Measurements from ENCODE around the gene UPP2. TPM values are rescaled to one million over a fixed set of nuclear protein-coding genes. Genes with fewer than 3 reads are reported as not detected.

Gene UPP2
- polyA plus RNA-seq, 1 experiment = not detected

GRCh38 chr2:158174495-158174894, 72.8 kb downstream of the UPP2 start:
- H3K36me3 ChIP-seq (ENCODE audit: control insufficient read depth, insufficient read depth, low read length) = no peaks in the 10 kb centered on the region
- DNase-seq (ENCODE audit: low read depth) = no peak
- H3K4me3 ChIP-seq (ENCODE audit: low read depth, low read length) = no peak overlapping the region
- ChIA-PET POLR2A (no interaction called here), CTCF (interaction anchor here (1.4 kb wide), 1 partner anchor 150 kb away, joined by 3 read pairs; no protein-coding TSS in a partner anchor)
- no peak for TF ChIP-seq CTCF (IDR thresholded peaks at IDR 0.05; ENCODE audit: insufficient read depth, low read depth, low read length)
- H3K27me3 ChIP-seq (ENCODE audit: control insufficient read depth, insufficient read depth, low read length) = no peaks in the 10 kb centered on the region; the same call in 1 of the 2 replicates

DNA sequence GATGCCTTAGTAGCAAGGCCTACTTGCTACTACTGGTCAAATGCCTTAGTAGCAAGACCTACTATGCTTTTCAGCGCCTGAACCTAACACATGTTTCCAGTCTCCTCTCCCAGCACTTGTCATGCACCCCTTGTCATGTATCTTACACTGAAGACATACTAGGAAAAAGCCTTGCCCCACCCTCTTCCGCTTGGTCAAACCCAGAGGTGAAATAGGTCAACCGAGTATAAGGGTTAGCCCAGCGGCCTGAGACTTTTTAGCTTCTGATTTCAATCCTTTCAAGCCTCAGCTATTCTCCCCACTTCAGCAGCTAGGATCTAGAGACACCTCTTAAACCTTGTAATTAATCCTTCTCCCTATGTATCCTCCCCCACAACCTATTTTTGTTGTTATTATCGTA, 73.3 kb downstream of the UPP2 start:
- no peak for TF ChIP-seq CTCF (IDR thresholded peaks at IDR 0.05; ENCODE audit: insufficient read depth, low read depth, low read length)
- ChIA-PET CTCF (interaction anchor here (1.4 kb wide), 1 partner anchor 151 kb away, joined by 3 read pairs; no protein-coding TSS in a partner anchor), POLR2A (no interaction called here)

DNA sequence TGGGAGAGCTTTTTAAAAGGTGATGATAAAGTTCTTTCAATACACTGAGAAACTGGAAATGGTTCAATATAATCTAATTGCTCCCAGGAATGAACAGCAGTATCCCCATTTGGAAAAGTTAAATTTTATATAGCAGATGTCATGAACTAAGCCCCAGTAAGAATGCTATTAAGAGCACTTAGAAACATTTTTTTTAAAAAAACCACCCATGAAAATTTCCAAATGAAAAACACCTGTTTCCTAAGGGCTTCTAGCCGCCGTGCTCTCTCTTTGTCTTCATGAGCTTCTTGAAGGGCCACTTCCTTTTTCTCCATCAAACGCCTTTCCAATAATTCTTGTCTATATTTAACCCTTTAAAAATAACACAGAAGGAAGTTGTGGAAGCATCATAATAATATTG, 77.0 kb downstream of the UPP2 start:
- DNase-seq (ENCODE audit: low read depth) = peak; percentile 52
- H3K36me3 ChIP-seq (ENCODE audit: control insufficient read depth, insufficient read depth, low read length) = no peaks in the 10 kb centered on the region
- ChIA-PET POLR2A (interaction anchor here (0.5 kb wide), 1 partner anchor 24 kb away, joined by 3 read pairs; no protein-coding TSS in a partner anchor), CTCF (interaction anchor here (1.2 to 4.1 kb wide), 8 partner anchors 10 to 578 kb away, joined by 3 to 36 read pairs (median 6); no protein-coding TSS in a partner anchor)
- TF ChIP-seq CTCF (IDR thresholded peaks at IDR 0.05; ENCODE audit: insufficient read depth, low read depth, low read length) = no peak
- H3K4me3 ChIP-seq (ENCODE audit: low read depth, low read length) = no peak overlapping the region
- H3K27me3 ChIP-seq (ENCODE audit: control insufficient read depth, insufficient read depth, low read length) = peaks cover 5% of the 10 kb centered on the region

More for the DNA sequence above, 73.3 kb downstream of the UPP2 start:
- H3K36me3 ChIP-seq (ENCODE audit: control insufficient read depth, insufficient read depth, low read length) = no peaks in the 10 kb centered on the region
- no peak for DNase-seq (ENCODE audit: low read depth)
- no peaks in the 10 kb centered on the region; the same call in 1 of the 2 replicates for H3K27me3 ChIP-seq (ENCODE audit: control insufficient read depth, insufficient read depth, low read length)
- no peak overlapping the region for H3K4me3 ChIP-seq (ENCODE audit: low read depth, low read length)

DNA sequence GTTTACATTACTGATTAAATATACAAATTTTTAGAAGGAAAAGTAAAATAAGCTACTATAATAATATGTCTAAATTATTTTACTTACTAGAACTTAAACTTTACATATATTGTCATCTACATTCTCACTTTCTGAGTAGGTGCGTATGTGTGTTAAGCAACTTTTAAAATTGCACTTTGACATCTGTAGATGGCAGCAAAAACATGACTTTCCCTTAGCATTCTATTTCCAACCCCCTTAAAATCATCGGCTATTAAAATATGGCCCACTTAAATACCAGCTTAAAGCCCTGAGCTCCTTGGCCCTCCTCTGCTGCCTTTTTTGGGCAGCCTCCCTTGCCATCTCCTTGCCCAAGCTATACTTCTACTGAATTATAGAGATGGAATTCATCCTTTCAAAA, 78.0 kb downstream of the UPP2 start:
- TF ChIP-seq CTCF (IDR thresholded peaks at IDR 0.05; ENCODE audit: insufficient read depth, low read depth, low read length) = peak; percentile 37
- Histone ChIP-seq H3K27me3 (ENCODE audit: control insufficient read depth, insufficient read depth, low read length) (peaks cover 5% of the 10 kb centered on the region), H3K4me3 (ENCODE audit: low read depth, low read length) (no peak overlapping the region), H3K36me3 (ENCODE audit: control insufficient read depth, insufficient read depth, low read length) (no peaks in the 10 kb centered on the region)
- POLR2A ChIA-PET = no interaction called here
- CTCF ChIA-PET = interaction anchor here (1.1 to 4.1 kb wide), 13 partner anchors 10 to 577 kb away, joined by 3 to 36 read pairs (median 3); no protein-coding TSS in a partner anchor
- no peak for DNase-seq (ENCODE audit: low read depth)

GRCh38 chr2:158181171-158181570, 79.5 kb downstream of the UPP2 start:
- TF ChIP-seq CTCF (IDR thresholded peaks at IDR 0.05; ENCODE audit: insufficient read depth, low read depth, low read length) = no peak
- no peak for DNase-seq (ENCODE audit: low read depth)
- ChIA-PET CTCF (interaction anchor here (1.0 to 4.1 kb wide), 2 partner anchors 122 to 565 kb away, joined by 4 to 36 read pairs; no protein-coding TSS in a partner anchor), POLR2A (no interaction called here)
- no peaks in the 10 kb centered on the region for H3K36me3 ChIP-seq (ENCODE audit: control insufficient read depth, insufficient read depth, low read length)
- H3K4me3 ChIP-seq (ENCODE audit: low read depth, low read length) = no peak overlapping the region
- peaks cover 5% of the 10 kb centered on the region for H3K27me3 ChIP-seq (ENCODE audit: control insufficient read depth, insufficient read depth, low read length)
